Large intestine (tissue), 3 donors: Measurements from ENCODE around the gene ALDH1A1. TPM values are rescaled to one million over a fixed set of nuclear protein-coding genes. Genes with fewer than 3 reads are reported as not detected.

ENCODE experiments used
- DNase-seq, 2 donors: peaks; one replicate each; pipeline versions ENCODE4 v3.0.0 to v3.0.0-alpha.2; 2013
- H3K27ac ChIP-seq: one replicate; pipeline ENCODE4 v1.5.1; 2013; ENCODE audit warnings: low read length
- H3K27me3 ChIP-seq: 2 replicates; pipeline ENCODE4 v1.6.1; 2013; ENCODE audit warnings: low read length; ENCODE audit not compliant: control insufficient read depth, insufficient read depth
- H3K36me3 ChIP-seq: 2 replicates; pipeline ENCODE4 v1.6.1; 2013; ENCODE audit warnings: low read length; ENCODE audit not compliant: control insufficient read depth, insufficient read depth
- H3K4me1 ChIP-seq: one replicate; pipeline ENCODE4 v1.6.1; 2013; ENCODE audit warnings: low read length; ENCODE audit not compliant: control insufficient read depth, insufficient read depth
- H3K4me3 ChIP-seq: one replicate; pipeline ENCODE4 v1.5.1; 2013; ENCODE audit warnings: low read length
- H3K9me3 ChIP-seq: one replicate; pipeline ENCODE4 v1.6.1; 2013; ENCODE audit warnings: mild to moderate bottlenecking, low read depth, low read length, moderate library complexity; ENCODE audit not compliant: control insufficient read depth
- WGBS: methylation state at CpG from one replicate; pipeline ENCODE4 v1.1.5; 2013; ENCODE audit warnings: low lambda C conversion rate; ENCODE audit not compliant: insufficient coverage; 5-methylcytosine and 5-hydroxymethylcytosine counted together
- polyA plus RNA-seq: library from polyadenylated mRNA; unstranded; fragments of 120-200 nt; gene quantifications from one replicate; pipeline ENCODE4 v1.2.1, GENCODE V29; 2013

The ALDH1A1 gene
- polyA plus RNA-seq, 1 donor = 181 TPM

GRCh38 chr9:72886386-72886785 is 66.5 kb downstream of the ALDH1A1 start:
- Histone ChIP-seq H3K4me1 (no peaks in the 10 kb centered on the region), H3K27ac (no peak overlapping the region), H3K4me3 (no peak overlapping the region), H3K27me3 (no peaks in the 10 kb centered on the region), H3K9me3 (no peaks in the 10 kb centered on the region), H3K36me3 (no peaks in the 10 kb centered on the region)
- no CpG with 5 or more reads among the region's 1 CpG for WGBS
- DNase-seq = no peak

- Histone ChIP-seq H3K27ac (no peak overlapping the region), H3K27me3 (no peaks in the 10 kb centered on the region), H3K9me3 (no peaks in the 10 kb centered on the region), H3K4me3 (no peak overlapping the region), H3K36me3 (no peaks in the 10 kb centered on the region), H3K4me1 (no peaks in the 10 kb centered on the region)
- no CpG with 5 or more reads among the region's 1 CpG for WGBS
- no peak for DNase-seq
These were observed 68.3 kb downstream of the ALDH1A1 start for GRCh38 chr9:72884508-72884907.

GRCh38 chr9:72883875-72884274 is 69.0 kb downstream of the ALDH1A1 start:
- Histone ChIP-seq H3K9me3 (no peaks in the 10 kb centered on the region), H3K27me3 (no peaks in the 10 kb centered on the region), H3K27ac (no peak overlapping the region), H3K36me3 (no peaks in the 10 kb centered on the region), H3K4me1 (no peaks in the 10 kb centered on the region), H3K4me3 (no peak overlapping the region)
- no peak for DNase-seq
- WGBS = 100% methylated on average over 1 of the region's 3 CpGs

GRCh38 chr9:72882117-72882775 is 70.6 kb downstream of the ALDH1A1 start:
- no peak for DNase-seq
- Histone ChIP-seq H3K27ac (no peak overlapping the region), H3K9me3 (peaks cover 3% of the 10 kb centered on the region), H3K4me3 (no peak overlapping the region), H3K36me3 (no peaks in the 10 kb centered on the region), H3K27me3 (no peaks in the 10 kb centered on the region), H3K4me1 (no peaks in the 10 kb centered on the region)
- 100% methylated on average over 5 of the region's 6 CpGs for WGBS

GRCh38 chr9:72880821-72881220 is 72.0 kb downstream of the ALDH1A1 start:
- no CpG with 5 or more reads among the region's 2 CpGs for WGBS
- Histone ChIP-seq H3K4me3 (no peak overlapping the region), H3K9me3 (peaks cover 3% of the 10 kb centered on the region), H3K27me3 (no peaks in the 10 kb centered on the region), H3K36me3 (no peaks in the 10 kb centered on the region), H3K27ac (no peak overlapping the region), H3K4me1 (no peaks in the 10 kb centered on the region)
- no peak for DNase-seq

GRCh38 chr9:72875221-72875620 is 77.6 kb downstream of the ALDH1A1 start:
- Histone ChIP-seq H3K4me3 (no peak overlapping the region), H3K36me3 (no peaks in the 10 kb centered on the region), H3K27me3 (no peaks in the 10 kb centered on the region), H3K9me3 (peaks cover 3% of the 10 kb centered on the region), H3K4me1 (no peaks in the 10 kb centered on the region), H3K27ac (no peak overlapping the region)
- DNase-seq = no peak

GRCh38 chr9:72874344-72874743 is 78.5 kb downstream of the ALDH1A1 start:
- H3K36me3 ChIP-seq = no peaks in the 10 kb centered on the region
- no peak overlapping the region for H3K4me3 ChIP-seq
- no peaks in the 10 kb centered on the region for H3K4me1 ChIP-seq
- H3K27me3 ChIP-seq = no peaks in the 10 kb centered on the region
- DNase-seq = no peak
- H3K9me3 ChIP-seq = peaks cover 3% of the 10 kb centered on the region
- H3K27ac ChIP-seq = no peak overlapping the region
- no CpG with 5 or more reads among the region's 2 CpGs for WGBS

GRCh38 chr9:72873456-72873855 is 79.4 kb downstream of the ALDH1A1 start:
- no peak for DNase-seq
- Histone ChIP-seq H3K4me1 (no peaks in the 10 kb centered on the region), H3K36me3 (no peaks in the 10 kb centered on the region), H3K9me3 (peaks cover under 1% of the 10 kb centered on the region), H3K27me3 (no peaks in the 10 kb centered on the region), H3K27ac (no peak overlapping the region), H3K4me3 (no peak overlapping the region)
- WGBS = 50% methylated on average over 1 of the region's 1 CpG

- H3K9me3 ChIP-seq = no peaks in the 10 kb centered on the region
- no peaks in the 10 kb centered on the region for H3K4me1 ChIP-seq
- H3K4me3 ChIP-seq = no peak overlapping the region
- peak in 1 of 2 donors; percentile 24 for DNase-seq
- H3K27ac ChIP-seq = no peak overlapping the region
- H3K36me3 ChIP-seq = no peaks in the 10 kb centered on the region
- H3K27me3 ChIP-seq = no peaks in the 10 kb centered on the region
- WGBS = no CpG with 5 or more reads among the region's 2 CpGs
These were observed 80.1 kb downstream of the ALDH1A1 start for GRCh38 chr9:72872718-72873117.

GRCh38 chr9:72871685-72872084 is 81.2 kb downstream of the ALDH1A1 start:
- Histone ChIP-seq H3K9me3 (no peaks in the 10 kb centered on the region), H3K27ac (no peak overlapping the region), H3K4me3 (no peak overlapping the region), H3K36me3 (no peaks in the 10 kb centered on the region), H3K4me1 (no peaks in the 10 kb centered on the region), H3K27me3 (no peaks in the 10 kb centered on the region)
- WGBS = no CpG with 5 or more reads among the region's 3 CpGs
- DNase-seq = peak in 1 of 2 donors; percentile 11

- Histone ChIP-seq H3K27me3 (no peaks in the 10 kb centered on the region), H3K36me3 (no peaks in the 10 kb centered on the region), H3K4me3 (no peak overlapping the region), H3K27ac (no peak overlapping the region), H3K9me3 (no peaks in the 10 kb centered on the region), H3K4me1 (peaks cover 3% of the 10 kb centered on the region)
- WGBS = no CpG with 5 or more reads among the region's 1 CpG
- DNase-seq = peak in 1 of 2 donors; percentile 60
These were observed 88.5 kb downstream of the ALDH1A1 start for GRCh38 chr9:72864327-72864726.
